ENCODE results near the gene SREK1. TPM values are rescaled to one million over a fixed set of nuclear protein-coding genes. Genes with fewer than 3 reads are reported as not detected.

The SREK1 gene
- total RNA-seq, 1 experiment from 2014 or later = 65.6 TPM

- CTCF ChIA-PET = no interaction called here
- Histone ChIP-seq H3K79me2 (ENCODE audit: insufficient read depth, low read length) (no peaks in the 10 kb centered on the region), H3K4me1 (ENCODE audit: control insufficient read depth in 1 of 2, insufficient read depth in 2 of 2, low read length in 2 of 2) (peaks cover 0 to 3% of the 10 kb centered on the region in 2 experiments; a peak in 1 of 4 replicates), H3K27ac (ENCODE audit: low read depth, low read length) (no peak overlapping the region), H3K36me3 (ENCODE audit: control insufficient read depth in 1 of 2, insufficient read depth in 2 of 2, low read length in 2 of 2) (no peaks in the 10 kb centered on the region), H3K9me2 (ENCODE audit: insufficient read depth) (no peaks in the 10 kb centered on the region), H3K27me3 (ENCODE audit: insufficient read depth, low read length) (no peaks in the 10 kb centered on the region), H3K9ac (ENCODE audit: low read length) (no peak overlapping the region), H3K4me2 (ENCODE audit: low read length) (no peak overlapping the region), H3K4me3 (replicated peaks in 1 of 2; ENCODE audit: low read depth in 1 of 2, low read length in 2 of 2) (no peak overlapping the region), H3K9me3 (ENCODE audit: control insufficient read depth in 1 of 2, insufficient read depth in 1 of 2, low read depth in 1 of 2, low read length in 2 of 2) (no peaks in the 10 kb centered on the region), H4K20me1 (ENCODE audit: insufficient read depth) (no peaks in the 10 kb centered on the region), H2AFZ (ENCODE audit: low read depth, low read length, poor library complexity, severe bottlenecking) (no peak overlapping the region)
- ATAC-seq (no peak), DNase-seq (ENCODE audit: low read depth, low spot score) (no peak)
- TF ChIP-seq TCF7L2 (IDR thresholded peaks at IDR 0.05; ENCODE audit: borderline replicate concordance, extremely low read depth, insufficient read depth, insufficient read length) = no peak
- no peak for TF ChIP-seq JUND (IDR thresholded peaks at IDR 0.05)
- TF ChIP-seq MAX (IDR thresholded peaks at IDR 0.05) = no peak
- TF ChIP-seq SIN3A (IDR thresholded peaks at IDR 0.05; ENCODE audit: low read depth) = no peak
- TF ChIP-seq POLR2A (IDR thresholded peaks at IDR 0.05; ENCODE audit: borderline replicate concordance, extremely low read depth, insufficient read depth, insufficient read length) = no peak
- no peak for TF ChIP-seq ELF1 (IDR thresholded peaks at IDR 0.05; ENCODE audit: borderline replicate concordance, low read depth)
- BruUV-seq (replicated peaks) = no TSS peak
- RAD21 ChIA-PET (ENCODE audit: low non-redundant PET in 1 of 2, low total read pairs in 2 of 2, uncharacterized antibody in 2 of 2, unreplicated experiment in 2 of 2) = no interaction called here
- POLR2A ChIA-PET = no interaction called here
- intact Hi-C loops (cut with micrococcal nuclease) = no loop called here
Measured at GRCh38 chr5:66130493-66130892, 13.6 kb upstream of the SREK1 start.

- Histone ChIP-seq H3K4me3 (replicated peaks in 1 of 2; ENCODE audit: low read depth in 1 of 2, low read length in 2 of 2) (no peak overlapping the region), H3K27ac (ENCODE audit: low read depth, low read length) (no peak overlapping the region), H3K27me3 (ENCODE audit: insufficient read depth, low read length) (no peaks in the 10 kb centered on the region), H4K20me1 (ENCODE audit: insufficient read depth) (no peaks in the 10 kb centered on the region), H3K4me1 (ENCODE audit: control insufficient read depth in 1 of 2, insufficient read depth in 2 of 2, low read length in 2 of 2) (peaks cover 0 to 3% of the 10 kb centered on the region in 2 experiments; a peak in 1 of 4 replicates), H3K79me2 (ENCODE audit: insufficient read depth, low read length) (no peaks in the 10 kb centered on the region), H3K9me2 (ENCODE audit: insufficient read depth) (no peaks in the 10 kb centered on the region), H2AFZ (ENCODE audit: low read depth, low read length, poor library complexity, severe bottlenecking) (no peak overlapping the region), H3K4me2 (ENCODE audit: low read length) (no peak overlapping the region), H3K9ac (ENCODE audit: low read length) (no peak overlapping the region), H3K9me3 (ENCODE audit: control insufficient read depth in 1 of 2, insufficient read depth in 1 of 2, low read depth in 1 of 2, low read length in 2 of 2) (no peaks in the 10 kb centered on the region), H3K36me3 (ENCODE audit: control insufficient read depth in 1 of 2, insufficient read depth in 2 of 2, low read length in 2 of 2) (no peaks in the 10 kb centered on the region)
- RAD21 ChIA-PET (ENCODE audit: low non-redundant PET in 1 of 2, low total read pairs in 2 of 2, uncharacterized antibody in 2 of 2, unreplicated experiment in 2 of 2) = no interaction called here
- POLR2A ChIA-PET = no interaction called here
- no peak for TF ChIP-seq ZFX (IDR thresholded peaks at IDR 0.05)
- TF ChIP-seq REST (IDR thresholded peaks at IDR 0.05; ENCODE audit: low read depth) = no peak
- TF ChIP-seq SRF (IDR thresholded peaks at IDR 0.05; ENCODE audit: low read depth) = no peak
- CTCF ChIA-PET = no interaction called here
- intact Hi-C loops (cut with micrococcal nuclease) = no loop called here
- DNase-seq (ENCODE audit: low read depth, low spot score) (no peak), ATAC-seq (no peak)
- no TSS peak for BruUV-seq (replicated peaks)
Measured at GRCh38 chr5:66134407-66134861, 9.7 kb upstream of the SREK1 start.
